Astrocyte (in vitro differentiated cells and primary cell): ENCODE results near the gene GCNT1.
"Not testable (repeated sequence)": the region's sequence is repeated elsewhere in the genome, so short reads cannot be mapped to it uniquely, and the experiment has no call there.

Source experiments
- CTCF ChIP-seq: IDR thresholded peaks from 2 replicates; pipeline ENCODE4 v1.5.1; 2011; ENCODE audit warnings: low read depth, mild to moderate bottlenecking, inconsistent platforms, low read length, moderate library complexity; ENCODE audit not compliant: insufficient read depth
- EZH2 ChIP-seq: IDR thresholded peaks from 2 replicates; pipeline ENCODE4 v1.6.1; 2012; ENCODE audit warnings: mild to moderate bottlenecking, low read length, inconsistent platforms; ENCODE audit not compliant: insufficient read depth

GRCh38 chr9:76493496-76493895 lies 34.5 kb downstream of the GCNT1 start:
- TF ChIP-seq EZH2, CTCF: not testable (repeated sequence)
